Stimulated activated effector memory CD8-positive, alpha-beta T cell treated with anti-CD3 and anti-CD28 coated beads, Interleukin-12 subunit alpha, Interleukin-12 subunit beta, amount 100 ng/mL, for 72 hours (primary cell): ENCODE measurements around the gene HES4.

ENCODE experiments used
- ATAC-seq: fragments of 150-1000 bp; cut with Tn5 transposase; 2 replicates; pipeline ENCODE4 v1.10.0; 2021
- DNase-seq, 2 donors: peaks; one replicate each; pipeline ENCODE4 v3.0.0; 2021 to 2022; ENCODE audit warnings: low spot score in 2 of 2
- H3K27ac Mint-ChIP-seq: one replicate; pipeline ENCODE4 v1.8.0; 2022; ENCODE audit warnings: mild to moderate bottlenecking, mixed read lengths
- H3K36me3 Mint-ChIP-seq: one replicate; pipeline ENCODE4 v1.8.0; 2022; ENCODE audit warnings: mild to moderate bottlenecking, mixed read lengths
- H3K4me1 Mint-ChIP-seq: one replicate; pipeline ENCODE4 v1.8.0; 2022; ENCODE audit warnings: mixed read lengths
- H3K4me3 Mint-ChIP-seq: one replicate; pipeline ENCODE4 v1.8.0; 2022; ENCODE audit warnings: mild to moderate bottlenecking, mixed read lengths
- H3K9me3 Mint-ChIP-seq: one replicate; pipeline ENCODE4 v1.8.0; 2022; ENCODE audit warnings: mixed read lengths

The HES4 gene

DNA sequence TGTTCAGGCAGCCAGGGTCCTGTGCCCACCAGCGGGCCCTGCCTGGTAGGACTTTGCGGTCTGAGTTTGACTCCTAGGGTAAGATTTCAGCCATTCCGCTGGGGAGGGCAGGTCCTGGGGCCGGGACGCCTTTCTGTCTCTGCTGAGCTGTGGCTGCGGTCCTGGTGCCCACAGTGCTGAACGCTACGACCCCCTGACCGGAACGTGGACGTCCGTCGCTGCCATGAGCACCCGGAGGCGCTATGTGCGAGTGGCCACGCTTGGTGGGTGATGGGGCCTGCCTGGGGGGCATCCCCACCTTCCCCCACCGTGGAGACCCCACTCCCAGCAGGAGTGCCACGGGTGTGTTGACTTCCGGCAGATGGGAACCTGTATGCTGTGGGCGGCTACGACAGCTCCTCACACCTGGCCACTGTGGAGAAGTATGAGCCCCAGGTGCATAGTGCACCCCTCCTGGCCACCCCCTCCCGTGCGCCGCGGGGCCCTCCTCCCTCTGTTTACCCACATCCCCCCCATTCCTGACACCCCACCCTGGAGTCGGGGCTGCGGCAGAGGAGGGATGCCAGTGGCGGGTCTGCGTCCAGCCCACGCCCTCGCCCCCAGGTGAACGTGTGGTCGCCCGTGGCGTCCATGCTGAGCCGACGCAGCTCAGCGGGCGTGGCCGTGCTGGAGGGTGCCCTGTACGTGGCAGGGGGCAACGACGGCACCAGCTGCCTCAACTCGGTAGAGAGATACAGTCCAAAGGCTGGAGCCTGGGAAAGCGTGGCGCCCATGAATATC is 36.0 kb downstream of the HES4 start:
- no peak overlapping the region for H3K4me3 Mint-ChIP-seq
- H3K4me1 Mint-ChIP-seq, result peaks cover 6% of the 10 kb centered on the region
- ATAC-seq (no peak), DNase-seq (no peak)
- no peak overlapping the region for H3K27ac Mint-ChIP-seq
- peaks cover 1% of the 10 kb centered on the region for H3K36me3 Mint-ChIP-seq
- no peaks in the 10 kb centered on the region for H3K9me3 Mint-ChIP-seq

DNA sequence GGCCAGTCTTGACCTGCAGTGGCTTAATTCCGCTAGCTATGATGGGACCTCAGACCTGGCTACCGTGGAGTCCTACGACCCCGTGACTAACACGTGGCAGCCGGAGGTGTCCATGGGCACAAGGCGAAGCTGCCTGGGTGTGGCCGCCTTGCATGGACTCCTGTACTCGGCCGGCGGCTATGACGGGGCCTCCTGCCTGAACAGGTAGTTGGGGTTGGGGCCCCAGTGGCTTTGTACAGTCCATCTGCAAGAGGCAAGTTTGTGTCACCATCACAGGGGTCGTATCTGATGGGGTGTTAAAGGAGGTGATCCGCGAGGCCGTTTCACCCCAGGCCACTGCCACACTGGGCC is 36.6 kb downstream of the HES4 start:
- DNase-seq (no peak), ATAC-seq (no peak)
- H3K4me3 Mint-ChIP-seq, result no peak overlapping the region
- peaks cover 8% of the 10 kb centered on the region for H3K36me3 Mint-ChIP-seq
- peaks cover 11% of the 10 kb centered on the region for H3K4me1 Mint-ChIP-seq
- H3K27ac Mint-ChIP-seq, result no peak overlapping the region
- no peaks in the 10 kb centered on the region for H3K9me3 Mint-ChIP-seq

DNA sequence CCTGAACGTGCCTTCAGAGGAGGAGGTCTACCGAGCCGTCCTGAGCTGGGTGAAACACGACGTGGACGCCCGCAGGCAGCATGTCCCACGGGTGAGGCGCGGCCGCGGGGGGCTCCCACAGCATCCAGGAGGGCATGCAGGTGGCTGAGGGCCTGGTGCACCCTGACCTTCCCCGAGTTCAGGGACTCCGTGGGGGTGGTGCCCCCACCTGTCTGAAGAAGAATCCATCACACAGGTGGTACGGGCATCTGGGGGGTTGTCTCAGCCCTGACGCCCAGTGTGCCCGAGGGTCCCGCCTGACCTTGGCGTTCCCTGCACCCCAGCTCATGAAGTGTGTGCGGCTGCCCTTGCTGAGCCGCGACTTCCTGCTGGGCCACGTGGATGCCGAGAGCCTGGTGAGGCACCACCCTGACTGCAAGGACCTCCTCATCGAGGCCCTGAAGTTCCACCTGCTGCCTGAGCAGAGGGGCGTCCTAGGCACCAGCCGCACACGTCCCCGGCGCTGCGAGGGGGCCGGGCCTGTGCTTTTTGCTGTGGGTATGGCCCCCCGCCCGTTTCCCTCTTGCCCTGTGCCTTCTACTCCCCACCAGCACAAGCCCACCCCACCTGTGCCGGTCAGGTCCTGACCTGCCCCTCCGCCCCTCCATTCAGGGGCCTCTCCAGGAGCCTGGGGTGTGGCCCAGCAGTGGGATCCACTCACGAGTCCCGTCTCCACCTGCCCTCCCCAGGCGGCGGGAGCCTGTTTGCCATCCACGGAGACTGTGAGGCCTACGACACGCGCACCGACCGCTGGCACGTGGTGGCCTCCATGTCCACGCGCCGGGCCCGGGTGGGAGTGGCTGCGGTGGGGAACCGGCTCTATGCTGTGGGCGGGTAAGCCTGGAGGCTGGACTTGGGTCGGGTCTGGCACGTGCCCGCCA is 37.3 kb downstream of the HES4 start:
- no peak for ATAC-seq
- DNase-seq, result no peak
- Mint-ChIP-seq H3K4me3 (peak overlapping the region; percentile 84), H3K36me3 (peaks cover 13% of the 10 kb centered on the region), H3K9me3 (no peaks in the 10 kb centered on the region), H3K27ac (no peak overlapping the region), H3K4me1 (peaks cover 17% of the 10 kb centered on the region)

DNA sequence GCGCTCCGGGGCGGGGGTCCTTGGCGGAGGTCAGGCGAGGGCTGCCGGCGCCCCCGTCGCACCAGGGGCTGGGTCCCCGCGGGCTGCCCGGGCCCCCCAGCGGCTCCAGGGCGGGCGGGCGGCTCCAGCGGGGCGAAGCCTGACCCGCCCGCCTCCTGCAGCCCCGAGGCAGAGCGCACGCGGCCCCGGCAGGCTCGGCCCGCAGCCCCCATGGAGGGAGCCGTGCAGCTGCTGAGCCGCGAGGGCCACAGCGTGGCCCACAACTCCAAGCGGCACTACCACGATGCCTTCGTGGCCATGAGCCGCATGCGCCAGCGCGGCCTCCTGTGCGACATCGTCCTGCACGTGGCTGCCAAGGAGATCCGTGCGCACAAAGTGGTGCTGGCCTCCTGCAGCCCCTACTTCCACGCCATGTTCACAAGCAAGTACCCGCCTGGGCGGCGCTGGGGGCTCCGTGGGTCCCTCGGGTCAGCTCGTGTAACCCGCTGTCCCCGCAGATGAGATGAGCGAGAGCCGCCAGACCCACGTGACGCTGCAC is 38.7 kb downstream of the HES4 start:
- H3K4me3 Mint-ChIP-seq, result peak overlapping the region; percentile 84
- peaks cover 25% of the 10 kb centered on the region for H3K36me3 Mint-ChIP-seq
- ATAC-seq (no peak), DNase-seq (no peak)
- H3K9me3 Mint-ChIP-seq, result no peaks in the 10 kb centered on the region
- H3K4me1 Mint-ChIP-seq, result peaks cover 28% of the 10 kb centered on the region
- no peak overlapping the region for H3K27ac Mint-ChIP-seq

DNA sequence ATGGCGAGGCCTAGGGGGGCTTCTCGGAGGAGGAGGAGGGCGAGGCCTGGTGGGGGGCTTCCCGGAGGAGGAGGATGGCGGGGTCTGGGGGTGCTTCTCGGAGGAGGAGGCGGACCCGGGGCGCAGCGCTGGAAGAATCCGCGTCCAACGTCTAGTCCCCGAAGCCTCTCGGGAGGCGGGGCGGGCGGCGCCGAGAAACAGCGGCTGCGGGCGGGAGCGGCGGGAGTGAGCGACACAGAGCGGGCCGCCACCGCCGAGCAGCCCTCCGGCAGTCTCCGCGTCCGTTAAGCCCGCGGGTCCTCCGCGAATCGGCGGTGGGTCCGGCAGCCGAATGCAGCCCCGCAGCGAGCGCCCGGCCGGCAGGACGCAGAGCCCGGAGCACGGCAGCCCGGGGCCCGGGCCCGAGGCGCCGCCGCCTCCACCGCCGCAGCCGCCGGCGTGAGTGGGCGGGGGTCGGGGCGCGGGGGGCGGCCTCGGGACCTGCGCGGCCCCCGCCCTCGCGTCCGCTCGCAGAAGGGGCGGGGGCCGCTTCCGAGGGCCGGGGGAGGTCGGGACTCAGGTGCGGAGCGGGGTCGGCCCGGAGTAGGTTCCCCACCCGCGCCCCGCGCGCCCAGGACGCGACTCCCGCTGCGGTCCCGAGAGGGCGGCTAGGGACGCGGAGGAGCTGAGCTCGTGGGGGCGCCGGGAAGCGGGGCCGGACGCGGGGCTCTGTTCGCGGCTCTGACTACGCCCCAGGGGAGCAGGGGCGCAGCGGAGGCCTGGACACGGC is 39.4 kb downstream of the HES4 start, which contains the start of gene KLHL17:
Gene KLHL17, plus strand, starts transcription at position 222 of the 769 bp plus-strand sequence. Its CDS starts 110 bp downstream, at position 332.
- H3K9me3 Mint-ChIP-seq, result no peaks in the 10 kb centered on the region
- ATAC-seq, result peak; percentile 73
- H3K36me3 Mint-ChIP-seq, result peaks cover 31% of the 10 kb centered on the region
- H3K4me1 Mint-ChIP-seq, result peaks cover 24% of the 10 kb centered on the region
- peak; percentile 69 to 88 for DNase-seq
- H3K4me3 Mint-ChIP-seq, result peak within 1 kb of the TSS; percentile 84
- H3K27ac Mint-ChIP-seq, result peak within 1 kb of the TSS; percentile 61

DNA sequence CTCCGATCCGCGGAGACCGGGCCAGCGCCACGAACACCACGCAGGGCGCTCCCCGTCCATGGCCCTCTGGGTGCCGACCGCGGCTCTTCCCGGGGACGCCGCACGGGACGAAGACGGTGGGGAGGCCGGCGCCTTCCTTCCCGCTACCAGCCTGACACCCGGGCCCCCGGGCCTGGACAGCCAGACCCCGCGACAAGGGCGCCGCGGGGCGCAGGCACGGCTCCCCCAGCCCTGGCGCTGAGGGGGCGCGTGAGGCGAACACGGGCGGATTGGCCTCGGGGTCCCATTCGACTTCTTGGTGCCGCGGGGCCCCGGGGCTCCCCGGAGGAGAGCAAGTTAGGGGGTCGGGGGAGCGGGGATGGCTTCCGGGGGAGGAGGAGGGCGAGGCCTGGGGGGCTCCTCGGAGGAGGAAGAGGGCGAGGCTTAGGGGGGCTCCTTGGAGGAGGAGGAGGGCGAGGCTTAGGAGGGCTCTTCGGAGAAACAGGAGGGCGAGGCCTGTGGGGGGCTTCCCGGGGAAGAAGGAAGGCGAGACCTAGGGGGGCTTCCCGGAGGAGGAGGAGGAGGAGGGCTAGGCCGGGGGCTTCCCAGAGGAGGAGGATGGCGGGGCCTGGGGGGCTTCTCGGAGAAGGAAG is 40.0 kb downstream of the HES4 start:
- ATAC-seq, result peak; percentile 14
- Mint-ChIP-seq H3K4me1 (peaks cover 28% of the 10 kb centered on the region), H3K36me3 (peaks cover 38% of the 10 kb centered on the region), H3K27ac (peak overlapping the region; percentile 61), H3K4me3 (peak overlapping the region; percentile 84), H3K9me3 (no peaks in the 10 kb centered on the region)
- no peak for DNase-seq

DNA sequence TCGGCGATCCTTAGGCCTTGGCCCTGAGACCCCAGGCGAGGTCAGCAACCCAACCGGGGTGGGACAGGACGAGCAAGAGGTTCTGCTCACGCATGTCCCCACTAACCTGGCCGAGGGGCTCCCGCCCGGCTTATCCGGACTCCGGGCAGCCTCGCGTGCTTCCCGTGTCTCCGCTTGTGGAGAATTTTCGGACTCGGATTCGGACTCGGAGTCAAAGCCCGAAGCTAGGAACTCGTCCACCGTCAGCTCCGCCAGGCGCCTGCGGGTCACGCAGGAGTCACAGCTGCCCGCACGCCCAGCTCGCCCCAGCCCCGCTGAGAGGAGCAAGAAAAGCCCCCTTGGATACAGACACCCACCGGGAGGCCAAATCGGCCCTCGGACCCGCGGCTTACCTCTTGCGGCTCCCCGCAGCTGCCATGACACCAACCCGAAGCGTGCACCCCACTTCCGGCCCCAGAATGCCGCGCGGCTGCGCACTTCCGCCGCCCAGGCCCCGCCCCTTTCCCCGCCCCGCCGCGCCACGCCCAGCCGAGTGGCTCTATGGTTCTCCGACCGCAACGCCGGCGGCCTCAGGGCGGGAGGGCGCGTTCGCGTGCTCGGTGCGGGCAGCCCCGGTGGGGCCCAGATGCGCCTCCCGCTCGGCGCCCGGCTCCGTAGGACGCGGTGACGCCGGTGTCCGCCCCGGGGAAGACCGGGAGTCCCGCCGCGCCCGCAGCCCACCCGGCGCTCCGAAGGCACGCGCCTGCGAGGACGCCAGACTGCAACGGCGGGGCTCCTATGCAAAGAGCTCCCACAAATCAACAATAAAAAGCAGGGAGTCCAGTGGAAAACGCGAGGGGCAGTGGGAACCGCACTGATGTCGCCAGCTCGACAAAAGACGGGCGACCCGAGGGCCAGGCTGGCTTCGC is 40.8 kb downstream of the HES4 start, which contains the start of gene NOC2L:
Gene NOC2L, minus strand, starts transcription at position 434 of the 908 bp plus-strand sequence. Its CDS starts 16 bp downstream, at position 418.
- Mint-ChIP-seq H3K4me1 (peaks cover 30% of the 10 kb centered on the region), H3K36me3 (peaks cover 46% of the 10 kb centered on the region), H3K27ac (peak within 1 kb of the TSS; percentile 66), H3K9me3 (no peaks in the 10 kb centered on the region), H3K4me3 (peak within 1 kb of the TSS; percentile 84)
- ATAC-seq (peak; percentile 88), DNase-seq (peak; percentile 95 to 96)

DNA sequence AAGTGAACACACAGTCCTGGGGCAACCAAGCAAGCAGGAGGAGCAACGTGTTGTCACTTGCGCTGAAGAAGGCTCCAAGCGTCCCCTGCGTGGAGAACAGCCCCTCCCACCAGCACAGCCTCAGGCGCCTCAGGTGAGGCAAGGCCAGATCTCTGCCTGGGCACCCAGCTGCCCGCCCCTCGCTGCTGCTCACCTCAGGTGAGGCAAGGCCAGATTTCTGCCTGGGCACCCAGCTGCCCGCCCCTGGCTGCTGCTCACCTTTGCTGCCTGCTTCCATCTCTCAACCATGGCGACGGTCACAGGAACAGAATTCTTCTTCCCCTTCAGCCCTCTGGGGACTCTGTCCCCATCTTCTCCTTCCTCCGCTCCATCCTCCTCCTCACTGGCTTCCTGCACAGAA is 43.3 kb downstream of the HES4 start:
- Mint-ChIP-seq H3K4me1 (peaks cover 31% of the 10 kb centered on the region), H3K9me3 (no peaks in the 10 kb centered on the region), H3K4me3 (peak overlapping the region; percentile 84), H3K27ac (no peak overlapping the region), H3K36me3 (peaks cover 58% of the 10 kb centered on the region)
- no peak for ATAC-seq
- DNase-seq, result no peak

DNA sequence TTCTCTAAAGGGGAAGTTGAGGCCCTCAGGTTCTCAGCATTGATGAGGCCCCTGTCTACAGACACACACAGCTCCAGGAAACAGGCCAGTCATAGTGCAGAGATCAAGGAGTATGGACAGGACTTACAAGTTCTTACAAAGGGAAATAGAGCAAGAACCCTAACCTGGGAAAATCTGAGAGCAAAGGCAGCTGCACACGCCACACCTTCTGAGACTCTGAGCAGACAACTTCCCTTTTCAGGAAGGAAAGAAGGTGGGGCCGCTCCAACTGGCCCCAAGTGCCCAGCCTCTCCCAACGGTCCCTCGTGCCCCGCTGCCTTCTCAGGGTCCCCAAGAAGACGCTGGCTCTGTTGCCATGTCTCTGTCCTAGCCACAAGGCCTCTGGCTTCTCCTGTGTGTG is 44.4 kb downstream of the HES4 start:
- H3K36me3 Mint-ChIP-seq, result peaks cover 62% of the 10 kb centered on the region
- H3K4me3 Mint-ChIP-seq, result no peak overlapping the region
- ATAC-seq (no peak), DNase-seq (no peak)
- H3K27ac Mint-ChIP-seq, result no peak overlapping the region
- no peaks in the 10 kb centered on the region for H3K9me3 Mint-ChIP-seq
- H3K4me1 Mint-ChIP-seq, result peaks cover 35% of the 10 kb centered on the region

DNA sequence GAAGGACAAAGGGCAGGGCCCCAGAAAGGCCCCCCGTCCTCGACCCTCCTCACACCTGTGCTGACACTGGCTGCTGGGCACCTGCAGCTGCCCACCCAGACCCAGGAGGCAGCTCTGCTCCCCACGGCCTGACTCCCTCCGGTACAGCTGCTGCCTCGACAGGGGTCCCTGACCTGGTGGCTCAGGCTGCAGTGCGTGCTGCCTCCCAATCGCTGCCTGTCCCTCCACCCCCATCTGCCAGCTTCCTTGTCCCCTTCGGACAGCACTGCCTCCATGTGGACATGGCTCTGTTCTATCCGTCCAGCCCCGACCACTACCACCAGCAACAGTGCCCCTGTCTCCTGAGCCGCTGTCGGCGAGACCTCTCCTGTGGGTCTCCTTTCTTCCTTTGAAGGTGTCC is 45.0 kb downstream of the HES4 start:
- ATAC-seq (no peak), DNase-seq (no peak)
- Mint-ChIP-seq H3K27ac (no peak overlapping the region), H3K36me3 (peaks cover 65% of the 10 kb centered on the region), H3K9me3 (no peaks in the 10 kb centered on the region), H3K4me1 (peaks cover 35% of the 10 kb centered on the region), H3K4me3 (no peak overlapping the region)

DNA sequence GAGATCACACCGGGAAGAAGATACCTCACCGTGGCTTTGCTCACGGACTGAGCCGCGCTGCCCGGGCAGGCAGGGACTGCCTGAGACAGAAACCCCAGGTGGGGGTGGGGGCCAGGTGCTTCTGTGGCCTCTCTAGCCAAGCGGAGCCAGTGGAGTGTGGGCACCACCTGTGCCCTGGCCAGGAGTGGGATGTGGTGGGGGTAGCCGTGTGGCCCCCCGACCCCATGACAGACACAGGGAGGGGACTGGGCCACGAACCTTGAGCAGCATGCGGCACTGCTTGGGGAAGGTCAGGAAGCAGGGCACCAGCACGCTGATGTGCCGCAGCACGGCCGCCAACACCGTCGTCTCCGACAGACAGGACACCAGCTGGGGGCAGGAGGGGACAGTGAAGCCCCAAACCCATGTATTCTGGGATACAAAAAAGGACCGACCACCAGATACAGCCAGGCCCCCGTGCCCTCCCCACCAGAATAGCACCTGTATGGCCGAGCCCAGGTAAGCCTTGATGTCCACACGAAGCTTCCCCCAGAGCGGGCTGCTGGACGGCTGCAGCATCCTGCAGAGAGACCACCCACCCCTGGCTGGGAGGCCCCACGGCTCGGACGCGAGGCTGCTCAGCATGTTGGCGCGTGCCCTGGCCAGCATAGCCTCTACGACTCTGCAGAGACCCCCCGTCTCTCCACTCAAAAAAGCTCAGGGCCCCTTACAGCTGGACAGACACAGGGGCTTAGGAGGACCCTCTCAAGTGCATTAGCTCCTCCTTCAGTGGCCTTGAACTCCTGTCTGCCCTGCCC is 46.2 kb downstream of the HES4 start:
- Mint-ChIP-seq H3K4me3 (no peak overlapping the region), H3K36me3 (peaks cover 73% of the 10 kb centered on the region), H3K4me1 (peaks cover 35% of the 10 kb centered on the region), H3K27ac (peak overlapping the region; percentile 34), H3K9me3 (no peaks in the 10 kb centered on the region)
- ATAC-seq, result no peak
- no peak for DNase-seq

DNA sequence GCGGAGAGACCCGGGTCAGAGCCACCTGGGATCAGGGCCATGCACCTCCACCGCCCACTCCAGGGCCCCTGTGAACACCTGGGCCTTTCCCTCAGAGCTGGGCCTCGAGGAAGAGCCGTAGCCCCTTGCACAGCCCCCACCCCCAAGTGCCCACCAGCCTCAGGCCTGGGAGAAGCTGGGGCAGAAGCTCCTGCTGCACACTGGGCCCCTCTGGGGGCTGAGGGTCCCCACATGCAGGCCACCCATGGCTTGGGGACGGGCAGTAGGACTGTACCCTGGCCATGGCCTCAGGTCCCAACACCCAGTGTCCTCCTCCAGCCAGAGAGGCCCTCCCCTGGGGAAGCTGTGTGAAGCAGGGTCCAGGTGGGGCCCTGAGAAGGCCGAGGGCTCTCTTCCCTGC is 47.3 kb downstream of the HES4 start:
- no peak for DNase-seq
- Mint-ChIP-seq H3K36me3 (peaks cover 64% of the 10 kb centered on the region), H3K9me3 (no peaks in the 10 kb centered on the region), H3K27ac (no peak overlapping the region), H3K4me3 (no peak overlapping the region), H3K4me1 (peaks cover 24% of the 10 kb centered on the region)
- no peak for ATAC-seq

DNA sequence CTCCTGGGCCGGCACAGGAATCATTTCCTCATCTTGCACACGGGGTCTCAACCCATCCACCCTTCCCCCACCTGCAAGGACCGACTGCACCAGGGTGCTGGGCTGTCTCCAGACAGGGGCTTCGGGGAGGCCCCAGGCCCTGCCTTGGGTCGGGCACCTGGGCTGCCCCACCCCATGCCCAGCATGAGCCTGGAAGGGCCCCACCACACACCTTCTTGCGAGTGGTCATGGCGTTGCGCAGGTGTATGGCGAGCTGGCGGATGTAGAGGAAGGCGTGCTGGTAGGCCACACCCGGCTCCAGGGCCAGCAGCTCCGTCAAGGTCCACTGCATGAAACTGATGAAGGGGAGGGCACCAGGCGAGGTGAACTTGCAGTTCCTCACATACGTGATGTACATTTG is 47.7 kb downstream of the HES4 start:
- no peaks in the 10 kb centered on the region for H3K9me3 Mint-ChIP-seq
- H3K4me1 Mint-ChIP-seq, result peaks cover 20% of the 10 kb centered on the region
- H3K36me3 Mint-ChIP-seq, result peaks cover 66% of the 10 kb centered on the region
- H3K27ac Mint-ChIP-seq, result no peak overlapping the region
- DNase-seq (no peak), ATAC-seq (no peak)
- H3K4me3 Mint-ChIP-seq, result no peak overlapping the region
